Muscle of leg (tissue), 16 donors: Measurements from ENCODE around the gene POLE2. TPM values are rescaled to one million over a fixed set of nuclear protein-coding genes. Genes with fewer than 3 reads are reported as not detected.
"Not testable (repeated sequence)": the region's sequence is repeated elsewhere in the genome, so short reads cannot be mapped to it uniquely, and the experiment has no call there.

Source experiments
- DNase-seq: peaks from one replicate; pipeline ENCODE4 v3.0.0; 2013
- H3K27ac ChIP-seq: one replicate; pipeline ENCODE4 v1.5.1; 2013; ENCODE audit warnings: mild to moderate bottlenecking, low read length, control low read depth
- H3K27me3 ChIP-seq: one replicate; pipeline ENCODE4 v1.6.1; 2013; ENCODE audit warnings: low read length; ENCODE audit not compliant: control insufficient read depth, insufficient read depth
- H3K36me3 ChIP-seq: one replicate; pipeline ENCODE4 v1.6.1; 2013; ENCODE audit warnings: low read length; ENCODE audit not compliant: control insufficient read depth, insufficient read depth
- H3K4me1 ChIP-seq: one replicate; pipeline ENCODE4 v1.6.1; 2013; ENCODE audit warnings: low read length; ENCODE audit not compliant: control insufficient read depth, insufficient read depth
- H3K4me3 ChIP-seq: one replicate; pipeline ENCODE4 v1.5.1; 2013; ENCODE audit warnings: low read length, control low read depth
- H3K9me3 ChIP-seq: replicated peaks from 2 replicates; pipeline ENCODE4 v1.6.1; 2013; ENCODE audit warnings: low read depth, low read length; ENCODE audit not compliant: control insufficient read depth
- WGBS: methylation state at CpG from one replicate; pipeline ENCODE4 v1.1.5; 2013; ENCODE audit warnings: missing lambda C conversion rate; ENCODE audit not compliant: insufficient coverage; 5-methylcytosine and 5-hydroxymethylcytosine counted together
- long read RNA-seq, 11 donors: transcript quantifications; one replicate each; lab custom pipeline, GENCODE V29; 2026
- polyA plus RNA-seq, 8 donors: library from polyadenylated mRNA; unstranded; fragments of 120-200 nt; gene quantifications; one replicate each; pipeline versions ENCODE4 v1.2.1 to v1.2.3, GENCODE V29; 2013; ENCODE audit warnings: inconsistent platforms in 1 of 8, low replicate concordance in 1 of 8; ENCODE audit not compliant: insufficient read length in 8 of 8, insufficient read depth in 1 of 8
- total RNA-seq: library from RNA; stranded (reverse); fragments of 120-200 nt; gene quantifications from one replicate; pipeline ENCODE4 v1.2.4, GENCODE V29; 2013

POLE2 gene
- total RNA-seq (8.9 TPM), polyA plus RNA-seq (10 to 100 TPM in 3 of 8 donors, 1 to 10 TPM in 5; 5.7 to 11.4 (median 8.9) TPM)
- long read RNA-seq, donor 1 = 0 reads
- long read RNA-seq, donor 2 = 0 reads
- long read RNA-seq, donor 3 = 0 reads
- long read RNA-seq, donor 4 = 0 reads
- long read RNA-seq, donor 5, partial matches to known transcripts = 0 of 1 reads
- long read RNA-seq, donor 5, other reads (novel, unspliced or antisense) = 0 of 1 reads
- long read RNA-seq, donor 6 = 0 reads
- long read RNA-seq, donor 7 = 0 reads
- long read RNA-seq, donor 8, partial matches to known transcripts = 48 of 73 reads
- long read RNA-seq, donor 8, other reads (novel, unspliced or antisense) = 25 of 73 reads
- long read RNA-seq, donor 9 = 0 reads
- long read RNA-seq, donor 10, partial matches to known transcripts = 0 of 1 reads
- long read RNA-seq, donor 10, other reads (novel, unspliced or antisense) = 0 of 1 reads
- long read RNA-seq, donor 11 = 0 reads

GRCh38 chr14:49687942-49688700 lies at the start of gene POLE2:
TSS of gene POLE2 (minus strand) at chr14:49688214. CDS start at chr14:49688203, 11 bp downstream.
- peak; percentile 89 for DNase-seq
- no peaks in the 10 kb centered on the region for H3K27me3 ChIP-seq
- H3K4me3 ChIP-seq = peak within 1 kb of the TSS; percentile 76
- no peaks in the 10 kb centered on the region for H3K9me3 ChIP-seq
- H3K36me3 ChIP-seq = no peaks in the 10 kb centered on the region
- under 1% methylated on average over 62 of the region's 67 CpGs for WGBS
- H3K27ac ChIP-seq = peak within 1 kb of the TSS; percentile 99
- peaks cover 12% of the 10 kb centered on the region for H3K4me1 ChIP-seq

DNA sequence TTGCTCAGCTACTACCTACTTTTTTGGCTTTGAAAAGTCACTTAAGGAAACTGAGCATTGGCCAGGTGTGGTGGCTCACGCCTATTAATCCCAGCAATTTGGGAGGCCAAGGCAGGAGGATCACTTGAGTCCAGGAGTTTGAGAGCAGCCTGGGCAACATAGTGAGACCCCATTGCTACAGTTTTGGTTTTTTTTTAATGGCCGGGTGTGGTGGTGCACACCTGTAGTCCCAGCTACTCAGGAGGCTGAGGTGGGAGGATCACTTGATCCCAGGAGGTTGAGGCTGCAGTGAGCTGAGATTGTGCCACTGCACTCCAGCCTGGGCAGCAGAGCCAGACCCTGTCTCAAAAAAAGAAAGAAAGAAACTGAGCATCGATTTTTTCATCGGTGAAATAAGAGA lies 47.7 kb upstream of the POLE2 start:
- not testable (repeated sequence) for DNase-seq, H3K27me3 ChIP-seq, H3K4me1 ChIP-seq, H3K4me3 ChIP-seq, H3K9me3 ChIP-seq, H3K36me3 ChIP-seq, H3K27ac ChIP-seq
- 100% methylated on average over 2 of the region's 4 CpGs for WGBS

DNA sequence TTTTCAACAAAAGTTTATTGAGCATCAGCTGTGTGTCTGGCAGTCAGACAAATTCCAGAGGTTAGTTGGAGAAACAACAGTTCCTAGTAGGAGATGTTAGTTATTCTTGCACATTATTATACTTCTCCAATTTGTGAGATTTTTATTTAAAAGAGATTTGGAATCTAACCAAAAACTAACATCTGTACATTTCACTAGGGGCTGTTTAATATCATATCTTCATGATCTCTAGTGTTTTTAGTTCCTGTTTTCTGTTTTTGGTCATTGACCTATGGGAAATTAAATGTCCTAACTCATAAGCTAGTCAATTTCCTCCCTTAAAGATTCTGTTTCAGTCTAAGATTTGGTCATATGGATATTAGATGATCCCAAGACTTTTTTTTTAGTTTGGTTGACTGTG lies 45.8 kb upstream of the POLE2 start:
- H3K4me1 ChIP-seq = no peaks in the 10 kb centered on the region
- H3K36me3 ChIP-seq = peaks cover 5% of the 10 kb centered on the region
- no peak overlapping the region for H3K4me3 ChIP-seq
- peak; percentile 63 for DNase-seq
- H3K27ac ChIP-seq = no peak overlapping the region
- H3K9me3 ChIP-seq = no peaks in the 10 kb centered on the region
- no peaks in the 10 kb centered on the region for H3K27me3 ChIP-seq

- no peak for DNase-seq
- peaks cover 3% of the 10 kb centered on the region for H3K36me3 ChIP-seq
Observed at GRCh38 chr14:49732896-49733295, 44.9 kb upstream of the POLE2 start.

GRCh38 chr14:49727171-49727570 lies 39.2 kb upstream of the POLE2 start:
- 80% methylated on average over 1 of the region's 5 CpGs for WGBS
- H3K4me1 ChIP-seq = no peaks in the 10 kb centered on the region
- no peaks in the 10 kb centered on the region for H3K9me3 ChIP-seq
- no peak overlapping the region for H3K4me3 ChIP-seq
- H3K36me3 ChIP-seq = peaks cover 3% of the 10 kb centered on the region
- H3K27ac ChIP-seq = no peak overlapping the region
- DNase-seq = no peak
- H3K27me3 ChIP-seq = no peaks in the 10 kb centered on the region

More at GRCh38 chr14:49732896-49733295, 44.9 kb upstream of the POLE2 start:
- Histone ChIP-seq H3K4me1 (no peaks in the 10 kb centered on the region), H3K4me3 (no peak overlapping the region), H3K9me3 (no peaks in the 10 kb centered on the region), H3K27me3 (no peaks in the 10 kb centered on the region), H3K27ac (no peak overlapping the region)
- 100% methylated on average over 1 of the region's 3 CpGs for WGBS

DNA sequence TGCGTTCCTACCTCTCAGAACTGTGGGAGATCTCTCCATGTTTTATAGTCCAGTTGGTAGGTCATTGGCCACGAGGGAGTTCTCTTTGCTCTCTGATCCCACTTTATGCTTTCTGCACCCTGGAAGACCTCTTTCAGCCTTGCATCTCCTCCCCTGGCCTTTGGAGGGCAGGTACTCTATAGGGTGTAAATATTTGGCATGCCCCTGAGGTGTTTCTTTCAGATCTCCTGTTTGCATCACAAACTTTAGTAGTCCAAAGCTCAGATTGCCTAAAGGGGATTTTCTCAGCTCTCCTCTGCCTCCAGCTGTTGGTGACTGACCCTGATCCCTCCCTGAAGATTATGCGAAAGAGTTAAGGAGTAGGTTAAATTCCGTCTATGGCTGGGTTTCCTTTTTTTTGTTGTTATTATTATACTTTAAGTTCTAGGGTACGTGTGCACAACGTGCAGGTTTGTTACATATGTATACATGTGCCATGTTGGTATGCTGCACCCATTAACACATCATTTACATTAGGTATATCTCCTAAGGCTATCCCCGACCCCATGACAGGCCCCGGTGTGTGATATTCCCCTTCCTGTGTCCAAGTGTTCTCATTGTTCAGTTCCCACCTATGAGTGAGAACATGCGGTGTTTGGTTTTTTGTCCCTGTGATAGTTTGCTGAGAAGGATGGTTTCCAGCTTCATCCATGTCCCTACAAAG lies 33.9 kb upstream of the POLE2 start:
- H3K27ac ChIP-seq, H3K36me3 ChIP-seq, H3K4me3 ChIP-seq, H3K27me3 ChIP-seq, H3K4me1 ChIP-seq, H3K9me3 ChIP-seq: not testable (repeated sequence)
- DNase-seq = peak; percentile 31
- WGBS = 67% methylated on average over 1 of the region's 9 CpGs

DNA sequence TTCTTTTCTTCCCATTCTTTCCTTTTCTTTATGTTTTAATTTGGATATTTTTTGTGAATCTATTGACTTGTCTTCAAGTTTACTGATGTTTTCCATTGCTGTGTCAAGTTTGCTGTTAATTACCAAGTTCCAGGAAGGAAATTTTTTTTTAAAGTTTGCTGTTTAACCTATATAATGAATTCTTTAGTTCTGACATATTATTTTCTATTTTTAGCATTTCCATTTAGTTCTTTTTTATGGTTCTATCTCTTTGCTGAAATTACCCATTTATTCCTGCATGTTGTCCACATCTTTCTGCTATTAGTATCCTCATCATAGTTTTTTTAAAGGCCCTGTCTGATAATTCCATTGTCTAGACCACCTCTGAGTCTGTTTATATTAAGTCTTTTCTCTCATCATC lies 32.7 kb upstream of the POLE2 start:
- Histone ChIP-seq H3K36me3 (peaks cover 4% of the 10 kb centered on the region), H3K9me3 (no peaks in the 10 kb centered on the region), H3K27me3 (no peaks in the 10 kb centered on the region), H3K27ac (no peak overlapping the region), H3K4me3 (no peak overlapping the region), H3K4me1 (no peaks in the 10 kb centered on the region)
- DNase-seq = no peak

DNA sequence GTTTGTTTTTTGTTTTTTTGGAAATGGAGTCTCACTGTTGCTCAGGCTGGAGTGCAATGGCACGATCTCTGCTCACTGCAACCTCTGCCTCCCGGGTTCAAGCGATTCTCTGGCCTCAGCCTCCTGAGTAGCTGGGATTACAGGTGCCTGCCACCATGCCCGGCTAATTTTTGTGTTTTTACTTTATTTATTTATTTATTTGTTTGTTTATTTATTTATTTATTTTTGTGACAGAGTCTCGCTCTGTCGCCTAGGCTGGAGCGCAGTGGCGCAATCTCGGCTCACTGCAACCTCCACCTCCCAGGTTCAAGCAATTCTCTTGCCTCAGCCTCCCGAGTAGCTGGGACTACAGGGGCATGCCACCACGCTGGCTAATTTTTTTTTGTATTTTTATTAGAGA lies 23.0 kb upstream of the POLE2 start:
- H3K36me3 ChIP-seq, H3K9me3 ChIP-seq, DNase-seq, H3K4me3 ChIP-seq, H3K4me1 ChIP-seq, H3K27me3 ChIP-seq, H3K27ac ChIP-seq: not testable (repeated sequence)
- no CpG with 5 or more reads among the region's 11 CpGs for WGBS

- H3K4me1 ChIP-seq, H3K27ac ChIP-seq, H3K36me3 ChIP-seq, H3K27me3 ChIP-seq, H3K4me3 ChIP-seq, DNase-seq, H3K9me3 ChIP-seq: not testable (repeated sequence)
- WGBS = 100% methylated on average over 2 of the region's 4 CpGs
Observed at GRCh38 chr14:49704471-49704870, 16.5 kb upstream of the POLE2 start.

DNA sequence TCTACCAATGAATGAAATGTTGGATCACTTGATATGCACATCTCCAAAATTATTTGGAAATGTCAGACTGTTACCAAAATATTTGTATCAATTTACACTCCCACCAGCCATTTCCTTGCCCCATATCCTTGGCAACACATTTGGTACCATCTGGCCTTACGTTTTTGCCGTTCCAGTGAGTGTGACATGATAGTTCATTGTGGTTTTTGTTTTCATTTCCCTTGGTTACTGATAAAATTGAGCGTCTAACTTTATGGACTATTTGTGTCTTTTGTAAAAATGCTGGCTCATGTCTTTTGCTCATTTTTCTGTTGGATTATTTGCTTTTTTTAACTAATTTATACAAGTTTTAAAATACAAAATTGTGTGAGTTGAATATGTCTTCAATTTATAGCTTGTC lies 16.0 kb upstream of the POLE2 start:
- DNase-seq = no peak
- no peak overlapping the region for H3K27ac ChIP-seq
- WGBS = no CpG with 5 or more reads among the region's 3 CpGs

More for the DNA sequence above, 16.0 kb upstream of the POLE2 start:
- Histone ChIP-seq H3K4me1 (no peaks in the 10 kb centered on the region), H3K9me3 (no peaks in the 10 kb centered on the region), H3K4me3 (no peak overlapping the region), H3K27me3 (no peaks in the 10 kb centered on the region), H3K36me3 (no peaks in the 10 kb centered on the region)
